Effector CD8-positive, alpha-beta T cell (primary cell): ENCODE measurements around the gene CACNA1D.

Experiments used
- DNase-seq: peaks from one replicate; lab custom pipeline; 2025; lab: John Stamatoyannopoulos, UW

The CACNA1D gene

GRCh38 chr3:53715815-53716483 is 221.5 kb downstream of the CACNA1D start:
- DNase-seq, result no peak

DNA sequence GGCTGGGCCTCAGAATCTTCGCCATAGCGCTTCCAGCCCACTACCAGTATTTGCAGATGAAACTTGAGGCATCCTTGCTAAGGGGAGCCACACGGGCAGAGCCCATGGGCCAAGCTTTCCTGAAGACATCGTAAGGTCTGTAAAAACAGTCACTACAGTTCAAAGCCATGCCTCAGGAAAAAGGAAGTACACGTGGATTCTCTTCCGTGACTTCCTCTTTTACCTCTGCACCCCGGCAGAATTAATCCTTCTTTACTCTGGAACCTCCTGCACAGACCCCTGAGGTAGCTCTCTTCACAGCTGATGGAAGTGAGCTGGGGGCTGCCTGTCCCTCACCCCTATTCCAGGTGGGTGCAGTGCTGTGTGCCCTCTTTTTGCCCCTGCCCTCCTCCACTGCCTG is 222.6 kb downstream of the CACNA1D start:
- DNase-seq, result no peak

DNA sequence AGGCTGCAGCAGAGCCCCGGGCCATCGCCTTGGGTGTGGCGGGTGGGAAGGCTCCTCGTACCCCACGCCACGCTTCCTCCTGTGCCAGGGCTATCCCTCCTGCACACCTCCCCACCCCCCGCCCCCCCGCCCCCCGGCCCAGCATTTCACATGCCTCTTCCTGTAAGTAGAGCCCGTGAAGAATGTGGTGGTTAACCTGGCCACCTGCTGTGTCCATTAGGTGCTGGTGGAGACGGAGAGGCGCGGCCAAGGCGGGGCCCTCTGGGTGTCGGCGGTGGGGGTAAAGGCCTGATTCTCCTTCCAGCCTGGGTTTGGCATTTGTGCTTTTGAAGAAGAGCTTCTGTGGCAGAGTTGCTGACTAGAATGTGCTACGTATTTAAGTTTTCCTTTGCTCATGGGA is 224.1 kb downstream of the CACNA1D start:
- no peak for DNase-seq

- DNase-seq, result no peak
These were observed 225.4 kb downstream of the CACNA1D start for GRCh38 chr3:53719796-53720195.

GRCh38 chr3:53721187-53722119 is 227.0 kb downstream of the CACNA1D start:
- DNase-seq, result no peak

DNA sequence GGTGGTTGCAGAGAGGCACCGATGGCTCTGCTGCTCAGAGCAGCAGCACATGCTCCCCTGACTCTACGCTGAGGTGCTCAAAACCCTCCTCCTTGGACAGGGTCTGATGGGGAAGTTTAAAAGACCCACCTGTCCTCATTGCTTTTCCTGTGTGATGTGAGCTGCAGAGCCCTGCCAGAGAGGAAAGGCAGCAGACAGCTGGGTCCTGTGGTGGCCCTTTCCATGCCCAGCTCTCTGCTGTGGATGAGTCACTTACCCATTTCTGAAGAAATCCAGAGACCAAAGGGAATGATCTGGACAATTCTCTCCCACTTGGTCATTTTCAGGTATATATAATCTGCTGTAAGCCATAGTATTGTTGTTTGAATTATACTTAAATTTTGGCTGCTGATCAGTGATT is 230.2 kb downstream of the CACNA1D start:
- no peak for DNase-seq

- DNase-seq, result no peak
These were observed 231.1 kb downstream of the CACNA1D start for GRCh38 chr3:53725387-53725995.

- no peak for DNase-seq
These were observed 232.2 kb downstream of the CACNA1D start for GRCh38 chr3:53726643-53727042.

- DNase-seq, result no peak
These were observed 234.2 kb downstream of the CACNA1D start for GRCh38 chr3:53728606-53729005.

- DNase-seq, result no peak
These were observed 234.7 kb downstream of the CACNA1D start for GRCh38 chr3:53729159-53729558.

DNA sequence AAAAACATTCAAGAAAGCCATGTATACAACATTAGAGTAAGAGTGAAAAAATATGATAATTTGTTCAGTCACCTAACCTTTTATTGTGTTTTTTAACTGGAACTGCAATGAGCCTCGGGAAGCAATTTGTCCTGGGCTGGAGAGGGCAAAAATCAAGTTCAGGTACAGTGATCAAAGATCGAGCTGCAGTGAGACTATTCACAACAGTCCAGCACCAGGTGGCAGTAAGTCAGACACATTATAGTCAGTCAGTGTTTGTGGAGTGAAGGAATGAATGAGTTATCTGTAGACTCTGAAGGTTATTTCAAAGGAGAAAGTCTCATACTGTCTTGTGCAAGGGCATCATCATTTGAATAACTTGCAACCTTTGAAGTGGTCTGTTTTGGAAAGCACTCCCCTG is 235.2 kb downstream of the CACNA1D start:
- DNase-seq, result no peak

- DNase-seq, result no peak
These were observed 236.2 kb downstream of the CACNA1D start for GRCh38 chr3:53730576-53730975.

GRCh38 chr3:53731934-53732624 is 237.7 kb downstream of the CACNA1D start:
- DNase-seq, result no peak

DNA sequence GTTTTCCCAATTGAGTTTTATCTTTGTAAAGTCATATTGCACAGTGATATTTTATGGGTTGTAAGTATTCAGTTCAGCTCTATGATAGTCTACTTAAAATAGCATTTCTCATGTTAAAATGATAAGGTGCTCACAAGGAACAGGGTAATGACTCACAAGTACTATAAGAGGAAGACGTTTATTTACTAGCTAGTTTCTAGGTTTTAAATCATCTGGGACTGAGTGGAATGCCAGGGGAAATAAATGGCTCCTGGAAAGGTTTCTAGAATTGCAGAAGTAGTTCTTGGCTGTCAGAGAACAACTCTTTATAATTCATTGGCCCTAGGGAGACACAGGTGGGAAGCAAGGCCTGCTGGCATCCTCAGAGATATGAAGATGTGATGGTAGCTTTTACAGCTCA is 239.0 kb downstream of the CACNA1D start:
- DNase-seq, result no peak

GRCh38 chr3:53739966-53740365 is 245.6 kb downstream of the CACNA1D start:
- DNase-seq, result no peak

- no peak for DNase-seq
These were observed 246.5 kb downstream of the CACNA1D start for GRCh38 chr3:53740956-53741355.

DNA sequence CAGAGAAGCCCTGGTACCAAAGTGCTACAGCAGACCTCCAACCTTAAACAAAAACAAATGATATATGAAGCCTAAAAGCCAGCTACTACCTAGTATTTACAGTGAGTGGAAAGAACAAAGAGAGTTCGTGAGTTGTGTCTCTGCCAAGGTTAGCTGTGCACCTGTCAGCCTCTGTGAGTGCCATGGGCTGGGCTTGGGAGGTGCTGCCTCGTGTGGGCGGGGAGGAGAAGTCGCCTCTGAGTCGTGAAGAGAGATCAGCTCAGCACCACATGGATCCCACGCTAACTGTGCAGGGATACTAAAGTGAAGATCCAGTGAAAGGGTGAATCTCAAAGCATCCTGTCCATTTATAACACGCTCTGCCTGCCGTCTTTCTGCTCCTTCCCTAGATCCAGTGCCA is 249.9 kb downstream of the CACNA1D start:
- DNase-seq, result no peak

- no peak for DNase-seq
These were observed 253.1 kb downstream of the CACNA1D start for GRCh38 chr3:53747559-53747958.

- no peak for DNase-seq
These were observed 254.3 kb downstream of the CACNA1D start for GRCh38 chr3:53748512-53749271.

DNA sequence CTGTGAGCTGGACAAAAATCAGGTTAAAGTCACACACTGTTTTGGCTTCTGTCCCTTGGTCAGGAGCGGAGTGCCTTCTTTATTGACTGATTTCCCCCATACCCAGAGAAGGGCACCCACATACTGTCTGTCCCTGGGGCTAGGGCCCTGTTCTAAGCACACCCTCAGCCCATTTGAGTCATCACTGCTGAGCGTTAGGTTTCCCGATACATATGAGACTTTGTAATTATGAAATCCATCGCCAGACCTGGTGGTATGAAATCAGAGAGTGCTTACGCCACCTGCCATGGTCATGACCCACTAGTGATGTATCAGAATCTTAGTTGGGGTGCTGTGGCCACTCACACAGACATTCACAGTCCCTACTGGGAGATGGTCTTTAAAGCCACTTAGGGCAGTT is 255.0 kb downstream of the CACNA1D start:
- DNase-seq, result no peak
